GM21737 (cell line): Measurements from ENCODE around the gene IL1RN.

ENCODE experiments used
- ATAC-seq: cut with Tn5 transposase; IDR thresholded peaks from one replicate; pipeline ENCODE4 v1.9.1; 2021; ENCODE audit warnings: mild to moderate bottlenecking, moderate library complexity; ENCODE audit not compliant: unreplicated experiment

The IL1RN gene

GRCh38 chr2:113172721-113173541 is 45.5 kb downstream of the IL1RN start:
- ATAC-seq, result no peak

DNA sequence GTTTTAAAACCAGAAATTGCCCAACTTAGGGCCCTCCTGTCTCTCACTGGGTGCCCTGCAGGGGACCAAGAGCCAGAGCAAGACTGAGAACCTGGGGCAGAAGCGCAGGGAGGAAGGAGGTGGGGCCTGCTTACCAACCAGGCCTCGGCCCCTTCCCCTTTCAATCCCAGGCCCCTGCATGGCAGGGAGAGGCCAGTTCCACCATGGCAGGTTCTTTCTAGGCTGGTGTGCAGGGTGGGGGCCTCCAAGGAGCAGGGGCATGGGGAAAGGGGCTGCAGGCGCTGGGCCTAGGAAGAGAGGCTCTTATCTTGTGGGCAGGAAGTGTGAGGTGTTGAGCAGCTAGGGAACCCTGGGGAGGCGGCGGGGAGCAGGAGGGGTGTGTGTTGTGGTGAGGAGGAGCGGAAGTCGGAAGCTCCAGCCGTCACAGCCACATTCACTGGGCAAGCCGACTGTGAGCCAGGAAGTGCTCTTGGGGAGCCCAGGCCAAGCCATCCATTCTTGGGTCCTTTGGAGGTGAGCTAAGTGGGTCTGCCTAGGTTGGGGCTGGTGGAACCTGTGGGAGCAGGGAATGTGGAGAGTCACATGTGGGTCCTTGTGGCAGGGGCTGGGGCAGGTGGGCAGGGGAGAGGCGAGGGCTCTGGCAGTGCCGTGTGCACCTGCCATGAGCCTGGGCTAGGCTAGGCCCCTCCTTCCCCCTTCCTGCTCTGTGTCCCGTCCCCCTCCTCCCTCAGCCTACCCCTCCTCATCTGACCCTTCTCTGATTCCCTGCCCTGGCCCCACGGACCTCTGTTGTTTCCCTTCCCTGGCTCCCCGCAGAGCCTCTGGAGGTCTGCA is 46.4 kb downstream of the IL1RN start, which contains the start of gene PSD4:
PSD4 (plus strand) TSS at position 430 of the 834 bp plus-strand sequence. CDS start 8,486 bp downstream, outside the sequence.
- ATAC-seq, result peak; percentile 71

DNA sequence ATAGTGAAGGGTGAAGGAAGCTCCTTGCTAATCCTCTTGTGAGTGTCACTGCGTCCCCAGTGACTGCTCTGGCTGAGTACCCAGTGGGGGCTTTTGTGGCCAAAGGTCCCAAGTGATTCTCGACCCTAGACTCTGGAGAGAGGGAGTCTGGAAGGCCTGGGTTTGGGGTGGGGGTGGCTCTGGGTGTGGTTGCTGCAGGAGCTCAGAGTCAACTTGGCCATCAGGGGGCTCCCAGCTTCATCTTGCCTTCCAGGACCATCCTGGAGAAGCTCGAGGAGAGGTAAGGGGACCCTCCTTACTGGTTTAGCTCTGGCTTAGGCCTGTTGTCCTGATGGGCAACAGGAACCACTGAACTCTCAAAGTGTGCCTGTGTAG is 47.0 kb downstream of the IL1RN start:
- ATAC-seq, result no peak

- ATAC-seq, result peak; percentile 57
Measured at GRCh38 chr2:113175042-113175628, 47.7 kb downstream of the IL1RN start.

DNA sequence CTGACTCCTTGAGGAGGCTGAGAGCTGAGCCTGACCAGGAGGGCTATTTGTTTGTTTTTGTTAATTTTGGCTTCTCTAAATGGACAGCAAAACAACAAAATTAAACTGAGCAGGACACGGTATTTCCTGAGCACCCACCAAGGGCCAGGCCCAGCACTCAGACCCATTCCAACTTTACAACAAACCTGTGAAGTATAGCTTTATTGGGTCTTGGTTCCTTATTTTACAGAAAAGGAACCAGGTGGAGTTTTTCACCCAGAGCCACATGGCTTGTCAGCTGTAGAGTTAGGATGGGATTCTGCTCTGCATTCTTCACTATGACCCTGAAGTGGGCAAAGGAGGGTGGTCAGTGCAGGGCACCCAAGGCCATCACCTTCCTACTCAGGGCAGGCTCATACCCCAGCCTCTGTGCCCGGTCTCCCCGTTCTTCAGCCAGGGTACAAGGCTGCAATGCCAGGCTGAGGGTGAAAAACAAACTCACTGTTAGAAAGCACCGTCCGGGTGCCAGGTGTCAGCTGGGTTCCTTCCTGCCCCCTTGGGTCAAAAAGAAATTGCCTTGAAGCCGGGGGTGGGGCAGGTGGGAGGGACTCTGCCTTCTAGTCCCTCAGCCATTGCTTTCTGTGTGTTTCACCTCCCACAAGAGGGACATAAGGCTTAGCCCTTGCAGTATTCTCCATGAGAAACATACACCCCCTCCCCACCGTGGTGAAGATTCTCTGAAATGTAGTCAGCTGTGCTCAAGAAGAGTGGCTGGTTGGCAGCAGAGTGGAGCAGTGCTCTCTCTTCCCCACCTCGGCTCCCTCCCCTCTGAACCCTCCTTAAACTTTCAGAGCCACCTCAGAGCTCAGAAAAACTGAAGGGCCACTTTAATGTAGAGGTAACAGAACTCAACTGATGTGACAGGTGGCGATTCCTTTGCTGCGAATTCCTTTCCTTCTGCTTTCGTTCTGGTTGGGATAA is 48.6 kb downstream of the IL1RN start:
- no peak for ATAC-seq

- no peak for ATAC-seq
Measured at GRCh38 chr2:113176696-113177355, 49.4 kb downstream of the IL1RN start.

DNA sequence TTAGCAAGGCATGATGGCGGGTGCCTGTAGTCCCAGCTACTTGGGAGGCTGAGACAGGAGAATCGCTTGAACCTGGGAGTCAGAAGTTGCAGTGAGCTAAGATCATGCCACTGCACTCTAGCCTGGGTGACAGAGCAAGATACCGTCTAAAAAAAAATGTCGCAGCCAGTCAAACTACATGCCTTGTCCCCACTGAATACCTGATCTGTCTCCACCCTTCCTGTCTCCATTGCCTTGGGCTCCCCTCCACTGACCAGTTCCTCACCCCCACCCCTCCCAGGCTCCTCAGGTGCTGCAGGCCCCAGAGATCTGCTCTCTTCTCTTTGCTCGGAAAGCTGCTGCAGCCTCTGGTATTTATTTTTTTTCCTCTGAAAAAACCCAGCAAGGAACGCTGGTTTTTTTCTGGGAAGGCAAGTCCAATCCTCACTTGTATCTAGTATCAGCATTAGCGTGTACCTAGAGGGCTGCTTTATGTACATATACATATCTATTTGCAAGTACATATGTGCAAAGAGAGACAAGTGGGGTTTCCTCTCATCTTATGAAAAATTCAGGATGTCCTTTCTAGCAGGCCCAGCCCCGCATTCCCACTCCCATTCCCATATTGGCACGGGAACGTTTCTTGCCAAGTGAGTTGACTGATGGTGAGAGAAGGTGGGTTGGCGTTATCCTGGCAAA is 50.8 kb downstream of the IL1RN start:
- ATAC-seq, result no peak

DNA sequence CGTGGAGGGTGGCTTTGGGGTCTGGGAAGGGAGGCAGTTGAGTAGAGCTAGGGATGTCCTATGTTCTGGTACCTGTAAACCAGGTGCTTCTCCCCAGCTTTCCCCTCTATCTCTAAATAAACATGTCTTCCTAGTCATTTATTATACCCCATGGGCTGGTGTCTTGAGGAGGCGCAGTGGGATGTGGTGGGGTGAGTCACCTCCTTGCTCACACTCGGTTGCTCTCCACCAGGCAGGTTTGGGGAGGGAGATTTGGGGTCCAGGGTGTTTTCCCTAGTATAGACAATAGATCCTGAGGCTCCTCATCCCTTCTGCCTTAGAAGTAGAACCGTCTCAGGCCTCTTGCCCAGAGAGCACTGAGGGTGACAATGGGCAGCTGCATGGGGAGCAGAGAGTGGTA is 51.5 kb downstream of the IL1RN start:
- ATAC-seq, result no peak

DNA sequence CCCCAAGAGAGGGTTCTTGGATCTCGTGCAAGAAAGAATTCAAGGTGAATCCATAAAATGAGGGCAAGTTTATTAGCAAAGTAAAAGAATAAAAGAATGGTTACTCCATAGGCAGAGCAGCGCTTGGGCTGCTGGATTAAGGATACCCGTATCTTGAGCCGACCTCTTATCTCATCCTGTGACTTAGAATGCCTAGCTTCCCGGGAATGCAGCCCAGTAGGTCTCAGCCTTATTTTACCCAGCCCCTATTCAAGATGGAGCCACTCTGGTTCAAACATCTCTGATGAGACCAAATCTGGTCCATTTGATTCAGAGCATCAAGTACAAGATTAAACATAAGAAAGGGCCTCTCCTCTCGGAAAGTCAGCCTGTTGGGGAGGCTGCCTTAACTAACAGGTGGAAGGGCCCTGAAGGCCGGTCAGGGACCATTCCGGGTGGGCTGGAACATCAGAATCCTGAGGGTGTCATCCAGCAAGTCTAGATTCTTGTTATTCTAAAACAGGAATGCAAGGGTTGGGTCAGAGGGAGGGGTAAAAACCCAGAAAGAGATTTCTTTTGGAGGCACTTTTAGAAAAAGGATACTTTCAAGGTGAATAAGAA is 52.1 kb downstream of the IL1RN start:
- ATAC-seq, result no peak

GRCh38 chr2:113180131-113180946 is 52.9 kb downstream of the IL1RN start:
- ATAC-seq, result no peak

- ATAC-seq, result no peak
Measured at GRCh38 chr2:113181258-113182051, 54.1 kb downstream of the IL1RN start.

- no peak for ATAC-seq
Measured at GRCh38 chr2:113182471-113183260, 55.3 kb downstream of the IL1RN start.

DNA sequence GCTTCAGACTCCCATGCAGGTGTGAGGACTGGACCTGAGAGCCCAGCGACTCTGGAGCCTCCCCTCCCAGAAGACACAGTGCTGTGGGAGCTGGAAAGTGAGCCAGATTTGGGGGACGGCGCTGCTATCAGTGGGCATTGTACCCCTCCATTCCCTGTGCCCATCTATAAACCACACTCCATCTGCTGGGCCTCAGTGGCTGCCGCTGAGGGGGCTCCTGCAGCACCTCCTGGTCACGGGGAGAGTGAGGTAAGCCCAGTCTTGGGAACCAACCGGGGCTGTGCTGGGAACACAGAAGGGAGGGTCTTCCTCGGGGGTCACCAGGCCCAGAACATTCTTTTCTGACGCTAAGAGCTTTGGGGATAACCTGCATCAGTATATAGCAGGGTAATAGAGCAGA is 55.9 kb downstream of the IL1RN start:
- ATAC-seq, result no peak
